OCI-LY7 (cell line): ENCODE data around the gene B4GALT6. TPM values are rescaled to one million over a fixed set of nuclear protein-coding genes. Genes with fewer than 3 reads are reported as not detected.

Experiments used
- BruUV-seq: library from RNA; stranded (reverse); fragments of 400-500 nt; replicated peaks from 2 replicates; lab custom pipeline; 2021; lab: Mats Ljungman, UMichigan
- CTCF ChIA-PET: fragments of 300-600 bp; sonication (Branson Sonifier 250); formaldehyde crosslinking; loops from one replicate; lab custom pipeline; 2022; ENCODE audit warnings: antibody characterized with exemption; ENCODE audit not compliant: unreplicated experiment; lab: Charles Lee
- POLR2A ChIA-PET: fragments of 300-600 bp; sonication (Branson Sonifier 250); formaldehyde crosslinking; loops from one replicate; lab custom pipeline; 2022; ENCODE audit warnings: antibody characterized with exemption; lab: Charles Lee
- DNase-seq: peaks from one replicate; pipeline ENCODE4 v3.0.0-alpha.2; 2015; ENCODE audit warnings: low spot score
- H2AFZ ChIP-seq: fragments of 200-600 bp; sonication (generic), shearing (Covaris generic); 2 replicates; pipeline ENCODE4 v1.6.1; 2014; ENCODE audit warnings: mild to moderate bottlenecking, antibody characterized with exemption, low read length, moderate library complexity
- H3K27ac ChIP-seq: fragments of 200-600 bp; sonication (generic); 2 replicates; pipeline ENCODE4 v1.5.1; 2014; ENCODE audit warnings: mixed run types, low read depth, mild to moderate bottlenecking, moderate library complexity, low read length, inconsistent platforms; ENCODE audit not compliant: poor library complexity, severe bottlenecking
- H3K36me3 ChIP-seq: fragments of 200-600 bp; sonication (generic); 2 replicates; pipeline ENCODE4 v1.6.1; 2014; ENCODE audit warnings: mild to moderate bottlenecking, antibody characterized with exemption, low read length, moderate library complexity, mixed read lengths; ENCODE audit not compliant: insufficient read depth
- H3K4me1 ChIP-seq: fragments of 200-600 bp; sonication (generic); 2 replicates; pipeline ENCODE4 v1.5.1; 2014; ENCODE audit warnings: mild to moderate bottlenecking, low read length; ENCODE audit not compliant: insufficient read depth, poor library complexity, severe bottlenecking
- H3K4me2 ChIP-seq: fragments of 200-600 bp; sonication (generic); 2 replicates; pipeline ENCODE4 v1.6.1; 2014; ENCODE audit warnings: mild to moderate bottlenecking, low read length
- H3K4me3 ChIP-seq: fragments of 200-600 bp; sonication (generic); 2 replicates; pipeline ENCODE4 v1.5.1; 2014; ENCODE audit warnings: mild to moderate bottlenecking, low read depth, low read length; ENCODE audit not compliant: poor library complexity, severe bottlenecking
- H3K79me2 ChIP-seq: fragments of 200-600 bp; sonication (generic); 2 replicates; pipeline ENCODE4 v1.6.1; 2016; ENCODE audit warnings: low read depth, mild to moderate bottlenecking, low read length, moderate library complexity, mixed read lengths; ENCODE audit not compliant: insufficient read depth
- H3K9me2 ChIP-seq: fragments of 200-600 bp; sonication (generic); 2 replicates; pipeline ENCODE4 v1.6.1; 2016; ENCODE audit warnings: mild to moderate bottlenecking, low read length, mixed read lengths; ENCODE audit not compliant: insufficient read depth
- H3K9me3 ChIP-seq: fragments of 200-600 bp; sonication (generic); 2 replicates; pipeline ENCODE4 v1.6.1; 2014; ENCODE audit warnings: mild to moderate bottlenecking, mixed run types, low read length, mixed read lengths
- H4K20me1 ChIP-seq: fragments of 200-600 bp; sonication (generic); 2 replicates; pipeline ENCODE4 v1.6.1; 2014; ENCODE audit warnings: mild to moderate bottlenecking, antibody characterized with exemption, low read length, moderate library complexity, mixed read lengths; ENCODE audit not compliant: insufficient read depth
- CTCF ChIP-seq: fragments of 200-600 bp; sonication (generic); conservative IDR thresholded peaks from 2 replicates; pipeline ENCODE4 v1.5.1; 2014; ENCODE audit warnings: mild to moderate bottlenecking, antibody characterized with exemption, low read length, moderate library complexity, mixed read lengths
- EZH2phosphoT487 ChIP-seq: fragments of 200-600 bp; sonication (generic); IDR thresholded peaks from 2 replicates; pipeline ENCODE4 v1.6.1; 2018; ENCODE audit warnings: low read depth, borderline replicate concordance, mild to moderate bottlenecking, mixed run types, antibody characterized with exemption, low read length, moderate library complexity, mixed read lengths
- intact Hi-C: fragments of 100-400 bp; cut with micrococcal nuclease; formaldehyde crosslinking; loops from one replicate; pipeline ENCODE4 v1.10.0; 2022; ENCODE audit not compliant: unreplicated experiment
- total RNA-seq, 2 experiments: library from RNA; depleted of rRNA in 1 of 2; stranded (reverse); fragments of >200 nt in 1 of 2; shearing (Covaris generic) in 1 of 2; gene quantifications; 2 replicates each; pipeline ENCODE4 v1.2.3, GENCODE V29; 2014 to 2022

Gene B4GALT6
- total RNA-seq, 2 experiments from 2014 or later, result 5.5 to 22.8 TPM

GRCh38 chr18:31710826-31711225, 26.4 kb upstream of the B4GALT6 start:
- no TSS peak for BruUV-seq
- ChIA-PET POLR2A (no interaction called here), CTCF (no interaction called here)
- H3K9me3 ChIP-seq, result no peaks in the 10 kb centered on the region
- H3K4me2 ChIP-seq, result no peak overlapping the region
- no peaks in the 10 kb centered on the region for H3K79me2 ChIP-seq
- H3K4me3 ChIP-seq, result no peak overlapping the region
- intact Hi-C loops, result no loop called here
- H3K4me1 ChIP-seq, result peaks cover 14% of the 10 kb centered on the region
- peak; percentile 67 for DNase-seq
- H3K9me2 ChIP-seq, result no peaks in the 10 kb centered on the region
- no peak overlapping the region for H3K27ac ChIP-seq
- no peaks in the 10 kb centered on the region for H3K36me3 ChIP-seq
- no peak for TF ChIP-seq EZH2phosphoT487
- TF ChIP-seq CTCF, result peak; percentile 59
- H2AFZ ChIP-seq, result peak overlapping the region; percentile 62; the same call in 1 of the 2 replicates
- H4K20me1 ChIP-seq, result no peaks in the 10 kb centered on the region

GRCh38 chr18:31707815-31708214, 23.4 kb upstream of the B4GALT6 start:
- Histone ChIP-seq H3K4me2 (no peak overlapping the region), H3K27ac (no peak overlapping the region), H2AFZ (no peak overlapping the region), H3K79me2 (no peaks in the 10 kb centered on the region), H3K9me3 (no peaks in the 10 kb centered on the region), H3K9me2 (no peaks in the 10 kb centered on the region), H4K20me1 (no peaks in the 10 kb centered on the region), H3K4me1 (peaks cover 14% of the 10 kb centered on the region), H3K36me3 (no peaks in the 10 kb centered on the region), H3K4me3 (no peak overlapping the region)
- BruUV-seq, result no TSS peak
- TF ChIP-seq EZH2phosphoT487 (no peak), CTCF (no peak)
- DNase-seq, result no peak
- intact Hi-C loops, result no loop called here
- ChIA-PET CTCF (no interaction called here), POLR2A (interaction anchor here (0.7 kb wide), 1 partner anchor 12 kb away, joined by 4 read pairs; no protein-coding TSS in a partner anchor)

GRCh38 chr18:31702449-31702848, 18.1 kb upstream of the B4GALT6 start:
- ChIA-PET POLR2A (no interaction called here), CTCF (no interaction called here)

More at GRCh38 chr18:31702449-31702848, 18.1 kb upstream of the B4GALT6 start:
- Histone ChIP-seq H3K79me2 (no peaks in the 10 kb centered on the region), H3K4me1 (no peaks in the 10 kb centered on the region), H4K20me1 (no peaks in the 10 kb centered on the region), H3K9me2 (no peaks in the 10 kb centered on the region), H3K27ac (no peak overlapping the region), H3K4me3 (no peak overlapping the region), H3K9me3 (no peaks in the 10 kb centered on the region), H2AFZ (no peak overlapping the region), H3K4me2 (no peak overlapping the region), H3K36me3 (no peaks in the 10 kb centered on the region)
- no TSS peak for BruUV-seq
- intact Hi-C loops, result no loop called here
- DNase-seq, result no peak
- TF ChIP-seq CTCF, result no peak
- no peak for TF ChIP-seq EZH2phosphoT487
